ENCODE results near the gene ZNF831.

ZNF831 gene

DNA sequence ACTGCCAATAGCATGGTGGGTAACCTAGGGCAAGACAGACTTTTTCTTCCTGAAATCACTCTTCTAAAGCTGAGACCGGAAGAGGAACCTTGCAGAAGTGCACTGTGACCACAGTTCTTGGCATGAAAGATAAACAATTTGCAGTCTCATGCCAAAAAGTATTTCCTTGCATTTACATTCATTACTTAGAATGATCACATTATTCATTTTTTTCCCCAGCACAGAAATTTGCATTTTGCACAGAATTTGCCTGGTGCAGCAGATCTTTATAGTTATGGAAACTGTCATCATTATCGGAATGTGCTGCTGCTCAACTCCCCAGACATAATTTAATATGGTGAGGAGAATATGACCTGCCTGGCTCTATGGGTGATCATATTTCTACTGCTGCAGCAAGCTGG, 94.6 kb downstream of the ZNF831 start:
- Histone ChIP-seq H3K4me3 (ENCODE audit: low read depth in 1 of 2, low read length in 1 of 2) (no peak overlapping the region), H3K27me3 (no peaks in the 10 kb centered on the region), H3K9me3 (no peaks in the 10 kb centered on the region), H3K36me3 (no peaks in the 10 kb centered on the region), H3K27ac (peak overlapping the region; percentile 1), H3K4me1 (ENCODE audit: control insufficient read depth in 1 of 2, insufficient read depth in 1 of 2, low read depth in 1 of 2, low read length in 1 of 2) (peaks cover 3 to 26% of the 10 kb centered on the region in 2 experiments)
- TF ChIP-seq, protein P1, sequence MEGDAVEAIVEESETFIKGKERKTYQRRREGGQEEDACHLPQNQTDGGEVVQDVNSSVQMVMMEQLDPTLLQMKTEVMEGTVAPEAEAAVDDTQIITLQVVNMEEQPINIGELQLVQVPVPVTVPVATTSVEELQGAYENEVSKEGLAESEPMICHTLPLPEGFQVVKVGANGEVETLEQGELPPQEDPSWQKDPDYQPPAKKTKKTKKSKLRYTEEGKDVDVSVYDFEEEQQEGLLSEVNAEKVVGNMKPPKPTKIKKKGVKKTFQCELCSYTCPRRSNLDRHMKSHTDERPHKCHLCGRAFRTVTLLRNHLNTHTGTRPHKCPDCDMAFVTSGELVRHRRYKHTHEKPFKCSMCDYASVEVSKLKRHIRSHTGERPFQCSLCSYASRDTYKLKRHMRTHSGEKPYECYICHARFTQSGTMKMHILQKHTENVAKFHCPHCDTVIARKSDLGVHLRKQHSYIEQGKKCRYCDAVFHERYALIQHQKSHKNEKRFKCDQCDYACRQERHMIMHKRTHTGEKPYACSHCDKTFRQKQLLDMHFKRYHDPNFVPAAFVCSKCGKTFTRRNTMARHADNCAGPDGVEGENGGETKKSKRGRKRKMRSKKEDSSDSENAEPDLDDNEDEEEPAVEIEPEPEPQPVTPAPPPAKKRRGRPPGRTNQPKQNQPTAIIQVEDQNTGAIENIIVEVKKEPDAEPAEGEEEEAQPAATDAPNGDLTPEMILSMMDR (IDR thresholded peaks at IDR 0.05) = no peak

DNA sequence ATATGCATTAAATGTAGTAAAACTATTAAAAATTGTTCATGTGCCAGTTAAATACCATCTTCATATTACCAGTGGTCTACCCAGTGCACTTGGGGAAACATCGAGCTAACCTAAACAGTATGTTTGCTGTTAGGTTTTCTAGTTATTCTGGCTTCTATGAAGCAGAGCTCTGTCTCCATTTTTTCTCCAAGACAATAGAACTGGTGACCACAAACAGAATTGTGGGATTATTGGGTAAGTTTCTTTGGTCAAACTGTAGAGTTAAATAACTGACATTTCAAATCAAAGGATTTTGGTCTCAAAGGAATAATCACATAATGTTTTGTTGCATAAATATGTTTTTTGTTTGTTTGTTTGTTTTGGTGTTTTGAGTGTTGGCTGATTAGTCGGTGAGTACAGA, 96.3 kb downstream of the ZNF831 start:
- H3K4me3 ChIP-seq (ENCODE audit: low read depth in 1 of 2, low read length in 1 of 2) = no peak overlapping the region
- no peaks in the 10 kb centered on the region for H3K27me3 ChIP-seq
- peaks cover 3 to 26% of the 10 kb centered on the region in 2 experiments for H3K4me1 ChIP-seq (ENCODE audit: control insufficient read depth in 1 of 2, insufficient read depth in 1 of 2, low read depth in 1 of 2, low read length in 1 of 2)
- H3K36me3 ChIP-seq = no peaks in the 10 kb centered on the region
- no peak overlapping the region for H3K27ac ChIP-seq
- TF ChIP-seq, protein P1 (IDR thresholded peaks at IDR 0.05) = no peak
- H3K9me3 ChIP-seq = no peaks in the 10 kb centered on the region

DNA sequence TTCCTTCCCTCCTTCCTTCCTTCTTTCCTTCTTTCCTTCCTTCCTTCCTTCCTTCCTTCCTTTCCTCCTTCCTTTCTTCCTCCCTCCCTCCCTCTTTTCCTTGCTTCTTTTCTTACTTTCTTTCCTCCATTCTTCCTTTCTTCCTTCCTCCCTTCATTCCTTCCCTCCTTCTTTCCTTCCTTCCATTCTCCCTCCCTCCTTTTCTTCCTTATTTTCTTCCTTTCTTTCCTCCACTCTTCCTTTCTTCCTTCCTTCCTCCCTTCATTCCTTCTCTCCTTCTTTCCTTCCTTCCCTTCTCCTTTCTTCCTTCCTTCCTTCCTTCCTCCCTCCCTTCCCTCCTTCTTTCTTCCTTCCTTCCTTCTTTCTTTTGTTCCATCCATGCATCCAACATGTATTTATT, 101.7 kb downstream of the ZNF831 start:
- TF ChIP-seq, protein P1 (IDR thresholded peaks at IDR 0.05) = no peak
- Histone ChIP-seq H3K9me3 (no peaks in the 10 kb centered on the region), H3K27me3 (no peaks in the 10 kb centered on the region)

DNA sequence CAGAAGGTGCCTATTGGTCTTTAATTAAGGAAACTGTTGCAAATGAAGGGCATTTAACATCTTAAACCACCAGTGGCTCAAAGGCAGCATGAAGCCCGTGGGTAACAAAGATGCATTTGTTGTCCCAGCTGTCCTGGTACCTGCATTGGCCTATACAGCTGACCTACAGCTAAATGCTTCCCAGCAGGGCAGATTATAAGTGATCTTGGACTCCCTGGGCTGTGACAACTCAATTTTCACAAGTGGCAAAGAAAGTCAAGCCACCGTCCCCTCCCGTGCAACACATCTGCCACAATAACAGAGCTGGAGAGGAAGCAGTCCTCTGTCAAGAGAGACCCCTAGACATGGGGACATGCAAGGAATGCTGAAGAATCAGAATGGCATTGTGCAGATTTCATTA, 105.2 kb downstream of the ZNF831 start:
- Histone ChIP-seq H3K27ac (no peak overlapping the region), H3K4me1 (ENCODE audit: control insufficient read depth in 1 of 2, insufficient read depth in 1 of 2, low read depth in 1 of 2, low read length in 1 of 2) (no peaks in the 10 kb centered on the region), H3K36me3 (no peaks in the 10 kb centered on the region), H3K27me3 (no peaks in the 10 kb centered on the region), H3K4me3 (ENCODE audit: low read depth in 1 of 2, low read length in 1 of 2) (no peak overlapping the region), H3K9me3 (no peaks in the 10 kb centered on the region)
- TF ChIP-seq, protein P1 (IDR thresholded peaks at IDR 0.05) = no peak

More for the DNA sequence above, 101.7 kb downstream of the ZNF831 start:
- Histone ChIP-seq H3K36me3 (no peaks in the 10 kb centered on the region), H3K27ac (no peak overlapping the region), H3K4me3 (ENCODE audit: low read depth in 1 of 2, low read length in 1 of 2) (no peak overlapping the region), H3K4me1 (ENCODE audit: control insufficient read depth in 1 of 2, insufficient read depth in 1 of 2, low read depth in 1 of 2, low read length in 1 of 2) (peaks cover 0 to 3% of the 10 kb centered on the region in 2 experiments)

DNA sequence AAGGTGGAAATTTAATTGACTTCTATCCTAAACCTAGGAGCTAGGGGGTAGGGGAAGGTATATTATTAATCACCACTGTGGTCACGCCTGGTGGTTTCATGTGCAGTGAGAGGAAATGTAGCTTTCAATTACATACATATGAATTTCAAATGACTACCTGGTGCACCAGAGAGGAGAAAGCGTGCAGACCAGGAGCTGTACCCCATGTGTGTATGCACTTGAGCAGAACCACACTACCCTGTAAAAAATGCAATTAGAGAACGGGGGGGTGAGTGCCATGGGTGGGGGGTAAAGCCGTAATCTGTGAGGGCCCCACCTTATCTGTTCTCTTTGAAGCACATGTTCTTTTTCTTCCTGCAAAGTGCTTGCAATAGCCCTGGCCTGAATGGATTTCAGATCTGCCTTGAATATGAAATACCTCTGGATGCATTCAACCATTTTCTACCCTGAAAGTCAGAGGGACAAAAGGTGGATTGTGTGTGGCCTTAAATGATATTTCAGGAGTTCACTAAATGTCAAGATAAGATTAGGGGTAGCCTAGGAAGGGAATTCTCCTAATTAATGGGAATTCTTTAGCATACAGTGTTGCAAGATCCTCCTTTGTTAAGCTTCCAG, 105.9 kb downstream of the ZNF831 start:
- Histone ChIP-seq H3K4me1 (ENCODE audit: control insufficient read depth in 1 of 2, insufficient read depth in 1 of 2, low read depth in 1 of 2, low read length in 1 of 2) (no peaks in the 10 kb centered on the region), H3K27me3 (no peaks in the 10 kb centered on the region), H3K27ac (no peak overlapping the region), H3K4me3 (ENCODE audit: low read depth in 1 of 2, low read length in 1 of 2) (no peak overlapping the region), H3K9me3 (no peaks in the 10 kb centered on the region), H3K36me3 (no peaks in the 10 kb centered on the region)
- TF ChIP-seq, protein P1 (IDR thresholded peaks at IDR 0.05) = no peak
